GM21367 (cell line): ENCODE data around the gene TOR4A.

Source experiments
- ATAC-seq: cut with Tn5 transposase; IDR thresholded peaks from one replicate; pipeline ENCODE4 v1.9.1; 2021; ENCODE audit not compliant: unreplicated experiment

Gene TOR4A

DNA sequence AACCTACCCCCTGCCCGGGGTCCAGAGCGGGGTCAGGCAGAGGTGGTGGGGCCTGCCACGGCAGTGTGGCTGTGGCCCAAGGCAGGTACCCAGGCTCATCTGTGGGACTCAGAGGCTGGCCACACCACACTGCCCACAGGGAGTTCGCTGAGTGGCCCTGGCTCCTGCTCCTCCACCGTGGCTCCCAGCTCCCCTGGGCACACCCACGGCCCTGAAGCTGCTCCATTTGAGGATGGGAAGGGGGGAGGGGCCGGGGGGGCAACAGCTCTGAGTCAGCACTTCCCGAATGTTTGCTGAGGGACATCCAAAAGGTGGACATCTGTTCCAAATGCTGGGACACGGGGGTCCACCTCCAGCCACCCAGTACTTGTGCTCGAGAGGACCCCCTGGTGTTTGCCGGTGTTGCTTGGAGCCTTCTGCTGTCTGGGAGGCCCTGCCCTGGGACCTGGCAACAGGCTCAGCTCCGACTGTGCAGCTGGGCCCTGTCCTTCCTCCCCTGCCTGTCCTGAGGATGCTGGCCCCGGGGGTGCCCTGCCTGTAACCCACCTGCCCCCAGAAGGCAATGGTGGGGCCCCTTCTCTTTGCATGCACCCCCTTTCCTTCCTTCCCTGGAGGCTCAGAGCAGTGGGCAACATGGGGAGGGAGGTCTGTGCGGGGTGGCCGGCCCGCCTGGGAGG lies 27.0 kb downstream of the TOR4A start:
- no peak for ATAC-seq

GRCh38 chr9:137305060-137305797 lies 27.7 kb downstream of the TOR4A start:
- ATAC-seq, result no peak

GRCh38 chr9:137305798-137306065 lies 28.2 kb downstream of the TOR4A start:
- ATAC-seq, result no peak

- ATAC-seq, result no peak
Observed at GRCh38 chr9:137306066-137306849, 28.7 kb downstream of the TOR4A start.

DNA sequence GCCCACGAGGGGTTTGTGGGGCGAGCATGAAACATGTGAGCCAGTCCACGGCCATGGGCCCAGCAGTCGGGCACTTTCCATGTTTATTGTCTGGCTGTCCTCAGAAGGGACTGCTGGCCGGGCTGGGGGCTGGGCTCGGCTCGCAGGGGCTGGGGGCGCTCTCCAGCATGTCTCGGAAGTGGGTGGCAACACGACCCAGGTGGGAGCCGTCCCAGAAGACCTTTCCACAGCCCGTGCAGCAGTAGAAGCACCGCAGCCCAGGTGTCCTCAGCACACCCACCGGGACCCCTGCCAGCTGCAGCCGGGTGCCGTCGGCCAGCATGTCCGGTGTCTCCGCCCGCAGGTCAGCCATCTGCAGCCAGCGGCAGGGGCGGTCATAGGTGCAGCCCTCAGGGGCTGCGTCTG lies 29.3 kb downstream of the TOR4A start:
- no peak for ATAC-seq

- no peak for ATAC-seq
Observed at GRCh38 chr9:137307255-137308056, 29.9 kb downstream of the TOR4A start.

DNA sequence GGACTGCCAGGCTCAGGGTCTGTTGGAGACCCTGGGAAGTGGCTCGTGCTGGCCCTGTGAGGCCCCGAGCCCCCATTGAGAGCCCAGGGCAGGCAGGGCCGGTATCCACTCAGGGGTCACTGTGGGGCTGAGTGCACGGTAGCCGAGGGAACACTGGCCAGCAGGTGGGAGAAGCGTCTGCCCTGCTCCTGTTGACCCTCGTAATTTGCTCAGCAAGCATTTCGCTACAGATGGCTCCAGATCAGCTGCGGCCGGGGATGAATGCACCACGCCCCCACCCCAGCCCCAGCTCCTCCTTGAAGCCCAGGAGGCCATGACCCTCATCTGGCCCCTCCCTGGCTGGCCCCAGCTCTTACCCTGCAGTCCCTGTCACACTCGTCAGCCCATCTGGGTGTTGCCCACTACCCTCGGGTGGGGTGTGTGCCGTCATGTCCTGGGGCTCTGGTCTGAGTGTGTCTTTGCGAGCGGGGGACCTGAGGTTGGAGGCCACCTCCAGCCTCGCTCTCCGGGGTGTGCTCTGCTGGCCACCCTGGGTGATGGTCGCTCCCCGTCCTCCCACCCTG lies 30.6 kb downstream of the TOR4A start:
- ATAC-seq, result no peak

GRCh38 chr9:137309368-137310188 lies 32.1 kb downstream of the TOR4A start:
- ATAC-seq, result no peak

- ATAC-seq, result no peak
Observed at GRCh38 chr9:137310189-137311052, 32.9 kb downstream of the TOR4A start.

- ATAC-seq, result no peak
Observed at GRCh38 chr9:137311171-137311985, 33.9 kb downstream of the TOR4A start.

DNA sequence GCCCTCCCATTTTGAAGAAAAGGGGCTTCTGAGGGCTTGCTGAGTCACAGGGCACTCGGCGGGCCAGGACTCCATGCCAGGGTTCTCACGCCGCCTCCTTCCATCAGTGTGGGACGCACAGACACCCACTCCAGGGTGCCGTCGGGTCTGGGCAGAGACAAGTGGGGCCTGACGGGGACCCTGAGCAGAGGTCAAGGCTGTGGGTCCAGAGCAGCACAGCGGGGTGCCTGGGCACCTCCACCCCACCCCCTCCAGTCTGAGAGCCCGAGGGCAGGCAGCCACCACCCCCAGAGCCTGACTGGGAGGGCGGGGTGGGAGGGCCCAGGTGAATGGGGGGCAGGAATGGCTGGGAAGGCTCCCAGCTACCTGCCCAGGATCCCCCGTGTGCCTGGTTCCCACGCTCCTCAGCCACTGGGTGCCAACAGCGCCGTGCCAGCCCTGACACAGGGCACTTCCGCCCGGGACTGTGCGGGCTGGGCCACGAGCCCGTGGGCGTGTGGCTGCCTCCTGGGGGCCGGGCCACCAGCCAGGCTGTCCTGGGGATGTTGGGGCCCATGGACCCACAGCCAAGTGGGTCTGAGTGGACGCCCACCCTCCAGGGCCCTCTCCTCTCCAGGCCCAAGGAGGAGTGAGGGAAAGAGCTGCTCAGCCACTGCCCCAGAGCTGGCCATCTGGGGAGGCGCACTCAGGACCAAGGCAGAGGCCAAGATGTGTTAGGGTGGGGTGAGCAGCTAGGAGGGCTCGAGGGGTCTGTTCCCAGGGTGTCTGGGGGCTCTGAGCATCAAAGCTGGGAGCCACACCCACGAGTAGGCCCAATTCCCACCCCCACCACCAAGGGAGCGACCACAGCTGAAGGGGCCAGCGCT lies 34.7 kb downstream of the TOR4A start:
- ATAC-seq, result no peak

- ATAC-seq, result no peak
Observed at GRCh38 chr9:137312852-137313325, 35.4 kb downstream of the TOR4A start.

DNA sequence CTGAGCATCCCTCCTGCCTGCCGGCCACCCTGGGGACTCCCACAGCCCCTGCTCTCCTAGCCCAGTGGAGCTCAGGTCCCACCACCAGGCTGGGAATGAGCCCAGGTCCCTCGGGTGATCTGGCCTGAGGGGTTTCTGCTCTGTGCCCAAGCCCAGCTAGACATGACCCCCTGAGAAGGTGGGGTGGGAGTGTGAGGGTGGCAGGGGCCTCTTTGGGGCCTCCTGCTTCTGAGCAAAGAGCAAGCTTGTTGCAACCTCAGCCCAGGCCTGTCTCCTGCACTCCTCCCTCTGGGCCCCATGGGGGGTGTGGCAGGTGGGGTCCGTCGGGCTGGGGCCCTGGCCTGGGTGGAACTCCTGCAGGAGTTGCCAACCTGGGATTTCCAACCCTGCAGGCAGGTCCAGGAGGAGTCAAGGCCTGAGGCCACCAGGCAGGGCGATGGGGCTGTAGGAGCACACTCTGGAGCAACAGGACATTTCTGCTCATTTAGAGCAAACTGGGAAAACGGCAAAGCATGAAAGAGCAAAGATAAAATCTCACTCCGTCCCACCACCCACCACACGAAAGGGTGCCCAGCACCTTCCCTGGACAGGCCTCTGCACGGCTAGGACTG lies 35.9 kb downstream of the TOR4A start:
- no peak for ATAC-seq

DNA sequence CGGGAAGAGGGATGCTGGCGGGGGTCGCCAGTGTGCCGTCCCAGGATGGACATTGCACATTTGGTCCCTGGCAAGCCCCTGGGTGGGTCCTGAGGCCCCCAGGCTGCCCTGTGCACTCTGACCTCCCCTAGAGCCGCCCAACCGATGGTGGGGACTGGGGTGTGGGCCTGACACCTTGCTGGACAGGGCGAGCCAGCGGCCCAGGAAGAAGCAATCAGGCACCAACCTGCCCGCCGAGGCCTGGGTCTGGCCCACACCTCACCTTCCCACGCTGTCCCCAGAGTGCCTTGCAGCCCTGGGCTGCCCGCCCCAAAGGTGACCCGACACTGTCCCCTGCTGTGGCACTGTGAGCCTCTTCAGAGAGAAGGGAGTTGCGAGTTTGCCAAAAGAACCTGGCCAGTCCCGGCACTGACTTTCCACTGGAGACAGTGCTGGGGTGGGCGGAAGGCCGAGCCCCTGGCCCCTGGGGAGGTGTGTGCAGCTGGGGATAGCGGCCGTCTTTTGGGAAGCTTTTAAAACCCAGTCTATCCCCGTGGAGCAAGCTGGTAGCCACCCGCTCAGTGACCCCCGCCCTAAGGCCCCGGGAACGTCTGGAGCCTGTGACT lies 36.5 kb downstream of the TOR4A start:
- no peak for ATAC-seq

DNA sequence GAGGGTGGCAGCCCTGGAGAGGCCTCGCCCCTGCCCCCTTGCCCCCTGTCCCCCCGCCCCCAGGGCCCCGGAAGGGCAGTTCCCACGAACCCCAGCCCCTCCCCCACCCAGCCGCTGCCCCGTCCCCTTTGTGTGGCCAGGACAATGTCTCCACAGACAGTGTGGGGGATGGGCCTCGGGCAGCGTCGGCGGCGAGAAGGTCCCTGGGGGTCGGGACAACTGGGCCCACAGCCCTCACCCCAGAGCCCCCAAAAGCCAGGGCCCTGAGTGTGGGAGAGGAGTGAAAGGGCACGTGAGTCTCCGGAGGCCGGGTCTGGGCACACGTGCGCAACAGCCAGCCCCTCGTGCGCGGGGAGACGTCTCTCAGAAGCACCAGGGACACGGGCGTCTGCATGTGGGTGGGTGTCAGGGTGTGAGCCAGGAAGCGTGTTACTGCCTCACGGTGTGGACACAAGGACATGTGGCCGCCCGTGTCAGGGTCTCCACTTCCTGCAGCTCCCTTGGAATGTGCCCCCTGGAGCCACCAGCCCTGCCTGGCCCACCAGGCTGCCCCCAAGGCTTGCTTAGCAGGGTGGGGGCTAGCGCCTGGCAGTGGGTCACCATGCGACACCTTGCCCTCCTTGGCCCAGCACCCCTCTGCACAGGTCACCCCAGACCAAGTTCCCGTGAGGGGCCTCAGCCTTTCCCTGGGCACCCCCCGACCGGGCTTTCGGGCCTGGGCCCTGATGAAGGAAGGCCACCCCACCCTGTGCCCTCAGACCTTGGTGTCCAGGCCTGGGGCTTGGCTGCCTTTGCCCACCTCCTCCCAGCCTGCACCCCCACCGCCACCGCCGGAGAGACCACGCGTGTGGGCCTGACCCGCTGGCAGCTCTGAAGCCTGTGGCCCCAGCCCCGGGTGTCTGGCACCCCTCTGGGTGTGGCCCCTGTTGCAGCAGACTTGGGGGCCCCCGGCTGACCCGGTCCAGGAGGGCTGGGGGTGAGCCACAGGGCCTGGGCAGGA lies 37.3 kb downstream of the TOR4A start:
- no peak for ATAC-seq
